Adrenal gland (tissue), 5 donors: ENCODE data around the gene SLC25A6.
"Not testable (repeated sequence)": the region's sequence is repeated elsewhere in the genome, so short reads cannot be mapped to it uniquely, and the experiment has no call there.

Source experiments
- CTCF ChIP-seq, 6 experiments: fragments of 450-650 bp in 4 of 6; fragments of 200-600 bp in 2 of 6; sonication (generic) in 1 of 6; IDR thresholded peaks; 1 replicate in 5 of 6; 2 replicates in 1 of 6; pipeline versions ENCODE4 v1.5.1 to v1.8.0; 2016 to 2021; ENCODE audit warnings: antibody characterized with exemption in 6 of 6, mild to moderate bottlenecking in 2 of 6, moderate library complexity in 1 of 6
- POLR2A ChIP-seq, 2 donors: fragments of 450-650 bp; IDR thresholded peaks; one replicate each; pipeline ENCODE4 v1.6.1; 2017; ENCODE audit warnings: antibody characterized with exemption in 2 of 2, mild to moderate bottlenecking in 2 of 2, moderate library complexity in 1 of 2
- donor health status: DM: no; HTN: no; CAD: no.

GRCh38 chrX:1403867-1404266 is 12.0 kb upstream of the SLC25A6 start:
- TF ChIP-seq POLR2A, CTCF (IDR thresholded peaks at IDR 0.05): not testable (repeated sequence)
